GM12878 (cell line): Measurements from ENCODE around the gene PLSCR1. TPM values are rescaled to one million over a fixed set of nuclear protein-coding genes. Genes with fewer than 3 reads are reported as not detected.

Experiments
- ATAC-seq: fragments of 200-7000 bp; cut with Tn5 transposase; 3 replicates; pipeline ENCODE4 v1.9.1; 2020; ENCODE audit warnings: mild to moderate bottlenecking, moderate library complexity
- BruUV-seq: library from RNA; stranded (reverse); fragments of 400-500 nt; replicated peaks from 2 replicates; lab custom pipeline; 2021; lab: Mats Ljungman, UMichigan
- CTCF ChIA-PET: fragments of 300-600 bp; sonication (Branson Sonifier 250); formaldehyde crosslinking; extraction: SDS; loops from one replicate; lab custom pipeline; 2021; ENCODE audit warnings: inconsistent platforms; lab: Yijun Ruan, JAX
- POLR2A ChIA-PET: fragments of 350-600 bp; formaldehyde crosslinking; extraction: SDS; loops from one replicate; lab custom pipeline; 2021; ENCODE audit warnings: inconsistent platforms; lab: Charles Lee
- RAD21 ChIA-PET: fragments of 300-600 bp; sonication (Branson Sonifier 250); formaldehyde crosslinking; loops from one replicate; lab custom pipeline; 2023; ENCODE audit warnings: antibody characterized with exemption; ENCODE audit not compliant: unreplicated experiment; lab: Charles Lee
- SMC1A ChIA-PET: fragments of 300-600 bp; sonication (Branson Sonifier 250); formaldehyde crosslinking; loops from one replicate; lab custom pipeline; 2023; ENCODE audit not compliant: unreplicated experiment, uncharacterized antibody; lab: Charles Lee
- DNase-seq: peaks from one replicate; pipeline ENCODE4 v3.0.0-alpha.2; 2011; ENCODE audit warnings: low read depth, low spot score
- FAIRE-seq: peaks from 3 replicates; lab custom pipeline; 2011; peaks lifted over from hg19 to GRCh38; lab: Jason Lieb, UNC
- H2AFZ ChIP-seq: 2 replicates; pipeline ENCODE4 v1.6.0; 2011; ENCODE audit warnings: low read depth, low read length, control low read depth; ENCODE audit not compliant: control insufficient read depth
- H3K27ac ChIP-seq: 2 replicates; pipeline ENCODE4 v1.5.1; 2011; ENCODE audit warnings: control low read depth; ENCODE audit not compliant: control insufficient read depth, insufficient read depth
- H3K27me3 ChIP-seq, 2 experiments: replicated peaks in 1 of 2; 2 replicates each; pipeline versions ENCODE4 v1.6.0 to v1.6.1; 2011; ENCODE audit warnings: low read length in 1 of 2; ENCODE audit not compliant: control insufficient read depth in 2 of 2, insufficient read depth in 2 of 2
- H3K36me3 ChIP-seq, 2 experiments: 2 replicates each; pipeline ENCODE4 v1.5.1; 2011; ENCODE audit warnings: low read length in 1 of 2; ENCODE audit not compliant: control insufficient read depth in 2 of 2, insufficient read depth in 2 of 2
- H3K4me1 ChIP-seq: 2 replicates; pipeline ENCODE4 v1.6.1; 2011; ENCODE audit warnings: mild to moderate bottlenecking, low read length, moderate library complexity, mixed read lengths; ENCODE audit not compliant: control insufficient read depth, insufficient read depth
- H3K4me2 ChIP-seq: 2 replicates; pipeline ENCODE4 v1.6.0; 2011; ENCODE audit warnings: control low read depth; ENCODE audit not compliant: control insufficient read depth, insufficient read depth
- H3K4me3 ChIP-seq: fragments of 200-600 bp; sonication (generic); 2 replicates; pipeline ENCODE4 v1.5.1; 2016
- H3K79me2 ChIP-seq: 2 replicates; pipeline ENCODE4 v1.6.0; 2011; ENCODE audit warnings: low read length; ENCODE audit not compliant: control insufficient read depth, insufficient read depth
- H3K9ac ChIP-seq: 2 replicates; pipeline ENCODE4 v1.8.0; 2011; ENCODE audit warnings: low read length, control low read depth, mixed read lengths; ENCODE audit not compliant: control insufficient read depth, insufficient read depth
- H3K9me3 ChIP-seq: replicated peaks from 3 replicates; pipeline ENCODE4 v1.5.1; 2011; ENCODE audit warnings: mild to moderate bottlenecking, low read length; ENCODE audit not compliant: control insufficient read depth, insufficient read depth
- H4K20me1 ChIP-seq: 2 replicates; pipeline ENCODE4 v1.6.0; 2011; ENCODE audit not compliant: control insufficient read depth, insufficient read depth
- BHLHE40 ChIP-seq, 2 experiments: fragments of 450-650 bp in 1 of 2; IDR thresholded peaks; 2 replicates each; pipeline ENCODE4 v1.6.1; 2011 to 2017; ENCODE audit warnings: low read depth in 2 of 2, borderline replicate concordance in 1 of 2, improper control_type of control experiment in 1 of 2, low read length in 1 of 2, mild to moderate bottlenecking in 1 of 2
- CHD4 ChIP-seq: fragments of 200-600 bp; sonication (generic); IDR thresholded peaks from 2 replicates; pipeline ENCODE4 v1.6.1; 2016; ENCODE audit warnings: mild to moderate bottlenecking
- CREM ChIP-seq: IDR thresholded peaks from 2 replicates; pipeline ENCODE4 v1.6.1; 2014; ENCODE audit warnings: antibody characterized with exemption, low read depth
- DPF2 ChIP-seq: fragments of 450-650 bp; IDR thresholded peaks from 2 replicates; pipeline ENCODE4 v1.6.1; 2017; ENCODE audit warnings: mild to moderate bottlenecking
- ETV6 ChIP-seq, 2 experiments: fragments of 450-650 bp in 1 of 2; IDR thresholded peaks in 1 of 2; conservative IDR thresholded peaks in 1 of 2; 2 replicates each; pipeline ENCODE4 v1.6.1; 2014; ENCODE audit warnings: antibody characterized with exemption in 1 of 2, borderline replicate concordance in 1 of 2, low read depth in 1 of 2, mild to moderate bottlenecking in 1 of 2, moderate library complexity in 1 of 2
- JUNB ChIP-seq: IDR thresholded peaks from 2 replicates; pipeline ENCODE4 v1.6.1; 2016; ENCODE audit warnings: antibody characterized with exemption, mild to moderate bottlenecking
- NFIC ChIP-seq: IDR thresholded peaks from 2 replicates; pipeline ENCODE4 v1.6.1; 2012; ENCODE audit warnings: low read depth, mild to moderate bottlenecking, inconsistent platforms, low read length, moderate library complexity
- NR2F1 ChIP-seq: fragments of 450-650 bp; conservative IDR thresholded peaks from 2 replicates; pipeline ENCODE4 v1.6.1; 2017; ENCODE audit warnings: mild to moderate bottlenecking
- RELB ChIP-seq: fragments of 450-650 bp; IDR thresholded peaks from 2 replicates; pipeline ENCODE4 v1.6.1; 2017; ENCODE audit warnings: low read depth, mild to moderate bottlenecking, moderate library complexity
- RUNX3 ChIP-seq: IDR thresholded peaks from 2 replicates; pipeline ENCODE4 v1.6.1; 2012; ENCODE audit warnings: low read length, inconsistent platforms
- TARDBP ChIP-seq: IDR thresholded peaks from 2 replicates; pipeline ENCODE4 v1.6.1; 2016; ENCODE audit warnings: borderline replicate concordance
- ZNF274 ChIP-seq: IDR thresholded peaks from one replicate; pipeline ENCODE4 v1.8.0; 2011; ENCODE audit not compliant: insufficient read length, insufficient read depth
- WGBS: methylation state at CpG from one replicate; pipeline ENCODE4 v1.1.6; 2016; ENCODE audit warnings: low lambda C conversion rate; ENCODE audit not compliant: insufficient replicate concordance, insufficient coverage; ENCODE audit errors: missing lambda C conversion rate; 5-methylcytosine and 5-hydroxymethylcytosine counted together
- in situ Hi-C: fragments of 300-500 bp; cut with MboI; formaldehyde crosslinking; loops from 9 replicates; pipeline ENCODE4 v1.14.3; 2018; ENCODE audit warnings: mixed read lengths
- intact Hi-C: fragments of 100-400 bp; cut with micrococcal nuclease; formaldehyde crosslinking; loops from one replicate; pipeline ENCODE4 v1.14.2; 2022; ENCODE audit not compliant: unreplicated experiment
- polyA plus RNA-seq, 11 experiments: library from polyadenylated mRNA; depleted of rRNA in 4 of 11; unstranded in 6 of 11; stranded (reverse) in 5 of 11; fragments of >200 nt; fragmentation: Nextera tagmentation in 4 of 11; fragmentation: Illumina TruSeq in 1 of 11; extraction: Ambion mirVana in 4 of 11; extraction: Trizol in 1 of 11; gene quantifications; 1 replicate in 1 of 11; 2 replicates in 10 of 11; pipeline versions ENCODE4 v1.2.1 to v1.2.3, GENCODE V29; 2011 to 2016; ENCODE audit warnings: inconsistent platforms in 2 of 11, missing spikeins in 2 of 11, low read depth in 1 of 11
- total RNA-seq, 4 experiments: library from RNA; depleted of rRNA in 3 of 4; stranded (reverse); fragments of >200 nt in 3 of 4; fragmentation: Illumina TruSeq in 1 of 4; extraction: Trizol in 1 of 4; gene quantifications; 2 replicates each; pipeline versions ENCODE4 v1.2.1 to v1.2.3, GENCODE V29; 2013 to 2021
- TF ChIP-seq, protein P1 (sequence below): IDR thresholded peaks from 2 replicates; pipeline ENCODE4 v1.6.1; 2012; ENCODE audit warnings: low read depth, low read length, improper control_type of control experiment
- TF ChIP-seq, protein P2 (sequence below): IDR thresholded peaks from 2 replicates; pipeline ENCODE4 v1.6.1; 2011; ENCODE audit warnings: borderline replicate concordance, low read depth, mild to moderate bottlenecking, moderate library complexity, low read length; ENCODE audit not compliant: insufficient read depth, poor library complexity, severe bottlenecking

Gene PLSCR1
- total and polyA plus RNA-seq, 10 of the 15 experiments (the other 5 are each of a cell fraction or from before 2014, with no cell fraction given) = 35.4 to 77.8 (median 41.1) TPM

- Histone ChIP-seq H3K4me2 (no peak overlapping the region), H3K4me3 (no peak overlapping the region), H3K9ac (no peak overlapping the region), H3K36me3 (no peaks in the 10 kb centered on the region), H3K27ac (no peak overlapping the region), H3K4me1 (peaks cover 6% of the 10 kb centered on the region; the same call in 1 of the 2 replicates), H2AFZ (no peak overlapping the region), H3K27me3 (no peaks in the 10 kb centered on the region; a peak in 1 of 4 replicates), H4K20me1 (no peaks in the 10 kb centered on the region), H3K79me2 (no peaks in the 10 kb centered on the region), H3K9me3 (no peaks in the 10 kb centered on the region; the same call in 2 of the 3 replicates)
- RAD21 ChIA-PET = interaction anchor here (1.2 kb wide), 1 partner anchor 49 kb away, joined by 3 read pairs; no protein-coding TSS in a partner anchor
- POLR2A ChIA-PET = no interaction called here
- ATAC-seq (peak; percentile 59), FAIRE-seq (no peak), DNase-seq (no peak)
- CTCF ChIA-PET = interaction anchor here (0.6 kb wide), 1 partner anchor 114 kb away, joined by 3 read pairs; no protein-coding TSS in a partner anchor
- no TSS peak for BruUV-seq
- intact Hi-C loops = loop anchor here (2.0 kb wide), 1 partner anchor 43 kb away; the partner anchor contains the start of gene PLSCR1
- in situ Hi-C loops = no loop called here
- SMC1A ChIA-PET = no interaction called here
- TF ChIP-seq NFIC (0 out of 2 replicates have a peak, but pooled peaks have one; percentile 22), RUNX3 (0 out of 2 replicates have a peak, but pooled peaks have one; percentile 21), BHLHE40 (IDR thresholded peaks at IDR 0.05; ENCODE audit: borderline replicate concordance in 1 of 2, low read depth in 2 of 2, low read length in 1 of 2) (no peak), NR2F1 (0 out of 2 replicates have a peak, but pooled peaks have one; percentile 17), DPF2 (no peak), JUNB (peak; percentile 45; the same call in 1 of the 2 replicates)
Observed at GRCh38 chr3:146501752-146502151, 42.7 kb downstream of the PLSCR1 start.

- H3K27me3 ChIP-seq = no peaks in the 10 kb centered on the region; a peak in 1 of 4 replicates
- no peak for TF ChIP-seq TARDBP
- no peak for TF ChIP-seq RELB
- TF ChIP-seq CHD4 = no peak
- TF ChIP-seq, protein P1, sequence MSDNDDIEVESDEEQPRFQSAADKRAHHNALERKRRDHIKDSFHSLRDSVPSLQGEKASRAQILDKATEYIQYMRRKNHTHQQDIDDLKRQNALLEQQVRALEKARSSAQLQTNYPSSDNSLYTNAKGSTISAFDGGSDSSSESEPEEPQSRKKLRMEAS = no peak
- TF ChIP-seq, protein P2, sequence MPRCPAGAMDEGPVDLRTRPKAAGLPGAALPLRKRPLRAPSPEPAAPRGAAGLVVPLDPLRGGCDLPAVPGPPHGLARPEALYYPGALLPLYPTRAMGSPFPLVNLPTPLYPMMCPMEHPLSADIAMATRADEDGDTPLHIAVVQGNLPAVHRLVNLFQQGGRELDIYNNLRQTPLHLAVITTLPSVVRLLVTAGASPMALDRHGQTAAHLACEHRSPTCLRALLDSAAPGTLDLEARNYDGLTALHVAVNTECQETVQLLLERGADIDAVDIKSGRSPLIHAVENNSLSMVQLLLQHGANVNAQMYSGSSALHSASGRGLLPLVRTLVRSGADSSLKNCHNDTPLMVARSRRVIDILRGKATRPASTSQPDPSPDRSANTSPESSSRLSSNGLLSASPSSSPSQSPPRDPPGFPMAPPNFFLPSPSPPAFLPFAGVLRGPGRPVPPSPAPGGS = no peak
- TF ChIP-seq ZNF274 = no peak
- TF ChIP-seq CREM = no peak
- TF ChIP-seq ETV6 (conservative IDR thresholded peaks at IDR 0.05 in 1 of 2, IDR thresholded peaks at IDR 0.05 in 1 of 2; ENCODE audit: borderline replicate concordance in 1 of 2, low read depth in 1 of 2) = no peak
- no TSS peak for BruUV-seq
- no peak overlapping the region for H3K9ac ChIP-seq
- H3K4me1 ChIP-seq = peaks cover 6% of the 10 kb centered on the region; the same call in 1 of the 2 replicates
- in situ Hi-C loops (no loop called here), intact Hi-C loops (no loop called here)
- H3K36me3 ChIP-seq = no peaks in the 10 kb centered on the region
- DNase-seq (no peak), FAIRE-seq (no peak), ATAC-seq (no peak)
- RAD21 ChIA-PET = no interaction called here
- no peak overlapping the region for H3K4me2 ChIP-seq
- no peaks in the 10 kb centered on the region; the same call in 2 of the 3 replicates for H3K9me3 ChIP-seq
- CTCF ChIA-PET = interaction anchor here (0.6 kb wide), 1 partner anchor 12 kb away, joined by 4 read pairs; no protein-coding TSS in a partner anchor
- 62% methylated on average over 1 of the region's 1 CpG for WGBS
- no peak overlapping the region for H3K27ac ChIP-seq
- no peaks in the 10 kb centered on the region for H4K20me1 ChIP-seq
- SMC1A ChIA-PET = no interaction called here
- H2AFZ ChIP-seq = no peak overlapping the region
- no peak overlapping the region for H3K4me3 ChIP-seq
- H3K79me2 ChIP-seq = no peaks in the 10 kb centered on the region
- POLR2A ChIA-PET = no interaction called here
Observed at GRCh38 chr3:146499701-146500100, 44.7 kb downstream of the PLSCR1 start.
